Measurements from ENCODE around the gene PTPN5. TPM values are rescaled to one million over a fixed set of nuclear protein-coding genes. Genes with fewer than 3 reads are reported as not detected.

Gene PTPN5
- total RNA-seq, 1 experiment from 2014 or later = not detected

GRCh38 chr11:18776324-18776723, 15.3 kb downstream of the PTPN5 start:
- DNase-seq = no peak
- no peaks in the 10 kb centered on the region for H4K20me1 ChIP-seq (ENCODE audit: insufficient read depth)
- no peaks in the 10 kb centered on the region for H3K4me1 ChIP-seq (replicated peaks; ENCODE audit: insufficient read depth)
- no peak overlapping the region for H3K4me2 ChIP-seq
- TF ChIP-seq EZH2 (IDR thresholded peaks at IDR 0.05; ENCODE audit: low read depth) (no peak), CTCF (conservative IDR thresholded peaks at IDR 0.05) (no peak)
- CTCF ChIA-PET = no interaction called here
- H3K27me3 ChIP-seq (ENCODE audit: insufficient read depth, low read depth) = peaks cover 21% of the 10 kb centered on the region
- POLR2A ChIA-PET (ENCODE audit: unreplicated experiment) = no interaction called here
- no peaks in the 10 kb centered on the region for H3K36me3 ChIP-seq (ENCODE audit: low read depth)
- H3K27ac ChIP-seq = no peak overlapping the region
- no peaks in the 10 kb centered on the region for H3K79me2 ChIP-seq (ENCODE audit: low read depth)
- no peaks in the 10 kb centered on the region for H3K9me2 ChIP-seq (ENCODE audit: insufficient read depth)
- H3K4me3 ChIP-seq = no peak overlapping the region
- BruUV-seq (replicated peaks) = no TSS peak
- H2AFZ ChIP-seq = no peak overlapping the region
- no peaks in the 10 kb centered on the region for H3F3A ChIP-seq (ENCODE audit: insufficient read depth, low read depth)
- H3K9me3 ChIP-seq (ENCODE audit: insufficient read depth, low read depth) = no peaks in the 10 kb centered on the region
- intact Hi-C loops (cut with micrococcal nuclease; ENCODE audit: unreplicated experiment) = no loop called here

- Histone ChIP-seq H3K4me2 (no peak overlapping the region), H3K4me3 (no peak overlapping the region), H3K9me3 (ENCODE audit: insufficient read depth, low read depth) (no peaks in the 10 kb centered on the region), H3K4me1 (replicated peaks; ENCODE audit: insufficient read depth) (no peaks in the 10 kb centered on the region), H2AFZ (no peak overlapping the region), H3K79me2 (ENCODE audit: low read depth) (no peaks in the 10 kb centered on the region), H3K27me3 (ENCODE audit: insufficient read depth, low read depth) (peaks cover 23% of the 10 kb centered on the region), H3K36me3 (ENCODE audit: low read depth) (no peaks in the 10 kb centered on the region), H4K20me1 (ENCODE audit: insufficient read depth) (no peaks in the 10 kb centered on the region), H3K9me2 (ENCODE audit: insufficient read depth) (no peaks in the 10 kb centered on the region), H3K27ac (no peak overlapping the region), H3F3A (ENCODE audit: insufficient read depth, low read depth) (no peaks in the 10 kb centered on the region)
- CTCF ChIA-PET = interaction anchor here (0.6 kb wide), 2 partner anchors 32 to 55 kb away, joined by 3 read pairs; no protein-coding TSS in a partner anchor
- intact Hi-C loops (cut with micrococcal nuclease; ENCODE audit: unreplicated experiment) = loop anchor here (1.0 kb wide), 2 partner anchors 27 to 78 kb away; no protein-coding TSS in a partner anchor
- no TSS peak for BruUV-seq (replicated peaks)
- peak; percentile 52 to 69 for DNase-seq
- peak; percentile 92 for TF ChIP-seq CTCF (conservative IDR thresholded peaks at IDR 0.05)
- TF ChIP-seq EZH2 (IDR thresholded peaks at IDR 0.05; ENCODE audit: low read depth) = no peak
- POLR2A ChIA-PET (ENCODE audit: unreplicated experiment) = no interaction called here
These were observed 15.9 kb downstream of the PTPN5 start for GRCh38 chr11:18775492-18776292.

GRCh38 chr11:18774801-18775200, 16.8 kb downstream of the PTPN5 start:
- no peaks in the 10 kb centered on the region for H3F3A ChIP-seq (ENCODE audit: insufficient read depth, low read depth)
- H3K9me3 ChIP-seq (ENCODE audit: insufficient read depth, low read depth) = no peaks in the 10 kb centered on the region
- H3K4me3 ChIP-seq = no peak overlapping the region
- POLR2A ChIA-PET (ENCODE audit: unreplicated experiment) = no interaction called here
- TF ChIP-seq EZH2 (IDR thresholded peaks at IDR 0.05; ENCODE audit: low read depth) = no peak
- TF ChIP-seq CTCF (conservative IDR thresholded peaks at IDR 0.05) = no peak
- no peaks in the 10 kb centered on the region for H3K36me3 ChIP-seq (ENCODE audit: low read depth)
- no peaks in the 10 kb centered on the region for H3K79me2 ChIP-seq (ENCODE audit: low read depth)
- no peak overlapping the region for H3K27ac ChIP-seq
- no TSS peak for BruUV-seq (replicated peaks)
- intact Hi-C loops (cut with micrococcal nuclease; ENCODE audit: unreplicated experiment) = loop anchor here (1.0 kb wide), 2 partner anchors 28 to 78 kb away; no protein-coding TSS in a partner anchor
- DNase-seq = no peak
- no peak overlapping the region for H3K4me2 ChIP-seq
- no peaks in the 10 kb centered on the region for H4K20me1 ChIP-seq (ENCODE audit: insufficient read depth)
- no peaks in the 10 kb centered on the region for H3K4me1 ChIP-seq (replicated peaks; ENCODE audit: insufficient read depth)
- CTCF ChIA-PET = interaction anchor here (0.7 kb wide), 1 partner anchor 317 kb away, joined by 3 read pairs; no protein-coding TSS in a partner anchor
- no peaks in the 10 kb centered on the region for H3K9me2 ChIP-seq (ENCODE audit: insufficient read depth)
- peaks cover 23% of the 10 kb centered on the region for H3K27me3 ChIP-seq (ENCODE audit: insufficient read depth, low read depth)
- no peak overlapping the region for H2AFZ ChIP-seq

Measured in PC-9 (cell line).